Right lobe of liver (tissue), 6 donors: ENCODE data around the gene PRRT3. TPM values are rescaled to one million over a fixed set of nuclear protein-coding genes. Genes with fewer than 3 reads are reported as not detected.
A peak's percentile ranks its signal among the peaks of the same experiment; 100 is the strongest.

Source experiments
- ATAC-seq, 4 donors: fragments of 200-7000 bp; cut with Tn5 transposase; one replicate each; pipeline ENCODE4 v1.9.1; 2020; ENCODE audit warnings: mild to moderate bottlenecking in 4 of 4, moderate library complexity in 4 of 4
- DNase-seq, 3 donors: peaks; one replicate each; pipeline ENCODE4 v3.0.0-alpha.2; 2020
- H3K27ac ChIP-seq, 3 donors: fragments of 200-600 bp; one replicate each; pipeline ENCODE4 v1.8.0; 2022
- H3K27me3 ChIP-seq, 2 donors: fragments of 200-600 bp; one replicate each; pipeline ENCODE4 v1.8.0; 2022
- H3K36me3 ChIP-seq, 4 donors: fragments of 200-600 bp; sonication (generic) in 1 of 4; one replicate each; pipeline versions ENCODE4 v1.5.1 to v1.8.0; 2017 to 2022; ENCODE audit warnings: control low read depth in 1 of 4
- H3K4me1 ChIP-seq, 4 donors: fragments of 200-600 bp; sonication (generic) in 1 of 4; one replicate each; pipeline versions ENCODE4 v1.5.1 to v1.8.0; 2017 to 2022; ENCODE audit warnings: control low read depth in 1 of 4
- H3K4me3 ChIP-seq, 3 donors: fragments of 200-600 bp; one replicate each; pipeline ENCODE4 v1.8.0; 2022
- H3K9me3 ChIP-seq, 4 donors: fragments of 200-600 bp; sonication (generic) in 1 of 4; one replicate each; pipeline versions ENCODE4 v1.5.1 to v1.8.0; 2017 to 2022; ENCODE audit warnings: control low read depth in 1 of 4
- POLR2A ChIP-seq: fragments of 450-650 bp; IDR thresholded peaks from one replicate; pipeline ENCODE4 v1.6.1; 2017; ENCODE audit warnings: antibody characterized with exemption, mild to moderate bottlenecking
- WGBS: methylation state at CpG from one replicate; pipeline ENCODE4 v1.1.6; 2018; ENCODE audit warnings: low coverage, low lambda C conversion rate; ENCODE audit not compliant: insufficient coverage; ENCODE audit errors: missing lambda C conversion rate; 5-methylcytosine and 5-hydroxymethylcytosine counted together
- intact Hi-C, 2 donors: fragments of 100-400 bp; cut with DNase I; formaldehyde crosslinking; loops; one replicate each; pipeline versions ENCODE4 v1.11.2 to v1.14.1; 2022
- total RNA-seq, 6 experiments: library from RNA; depleted of rRNA in 2 of 6; stranded (reverse); fragments of >200 nt in 2 of 6; fragmentation: NEBNext Ultra II Directional in 3 of 6; extraction: Animal tissue kit (Norgen Biotek cat#: 25700) in 3 of 6; gene quantifications; one replicate each; pipeline versions ENCODE4 v1.1.0 to v1.2.4, GENCODE V29; 2016 to 2023
- TF ChIP-seq, protein P1 (sequence below), 4 donors: fragments of 200-600 bp in 3 of 4; fragments of 450-650 bp in 1 of 4; IDR thresholded peaks; one replicate each; pipeline versions ENCODE4 v1.5.1 to v1.8.0; 2016 to 2022; ENCODE audit warnings: antibody characterized with exemption in 4 of 4, mild to moderate bottlenecking in 2 of 4
- donor health status: DM: no; HTN: yes; CAD: no.
- donor health status: DM: no; HTN: no; CAD: no.
- donor health status: DM: no; HTN: no; CAD: no.
- donor health status: DM: no; HTN: yes; CAD: no.
- donor health status: DM: no; HTN: yes; CAD: no.

Gene PRRT3
- total RNA-seq, 6 experiments from 2014 or later, result 0.19 to 0.92 (median 0.35) TPM

DNA sequence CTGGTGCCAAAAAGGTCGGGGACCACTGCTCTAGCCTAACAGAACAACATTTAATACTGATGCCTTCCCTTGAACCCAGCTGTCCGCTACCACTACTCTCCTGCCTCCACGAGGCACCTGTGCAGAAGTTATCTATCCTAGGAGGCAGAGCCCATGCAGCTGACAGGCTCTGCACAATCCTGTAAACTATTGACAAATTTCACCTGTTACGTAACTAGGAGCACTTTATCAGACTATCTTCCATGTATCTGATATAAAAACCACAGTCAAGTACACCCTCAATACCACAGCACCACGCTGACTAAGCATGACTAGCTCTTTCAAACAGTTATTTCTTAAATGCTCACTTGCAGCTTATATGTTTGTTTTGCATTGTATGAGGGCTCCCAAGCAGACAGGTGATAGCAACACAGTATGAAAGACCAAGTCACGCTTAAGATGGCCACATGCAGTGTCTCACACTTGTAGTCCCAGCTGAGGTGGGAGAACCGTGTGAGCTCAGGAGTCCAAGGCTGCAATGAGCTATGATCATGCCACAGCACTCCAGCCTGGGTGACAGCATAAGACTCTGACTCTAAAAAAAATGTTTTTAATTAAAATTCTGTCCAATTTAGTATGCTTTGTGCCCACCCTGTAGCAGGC lies 39.8 kb downstream of the PRRT3 start:
- H3K4me1 ChIP-seq, result peaks cover 0 to 75% (median 34%) of the 10 kb centered on the region in 4 donors
- intact Hi-C loops, result no loop called here

GRCh38 chr3:9911863-9912262 lies 40.3 kb downstream of the PRRT3 start:
- Histone ChIP-seq H3K27me3 (no peaks in the 10 kb centered on the region), H3K9me3 (no peaks in the 10 kb centered on the region), H3K4me3 (no peak overlapping the region), H3K27ac (no peak overlapping the region), H3K4me1 (peaks cover 0 to 73% (median 34%) of the 10 kb centered on the region in 4 donors), H3K36me3 (no peaks in the 10 kb centered on the region)
- TF ChIP-seq, protein P1, sequence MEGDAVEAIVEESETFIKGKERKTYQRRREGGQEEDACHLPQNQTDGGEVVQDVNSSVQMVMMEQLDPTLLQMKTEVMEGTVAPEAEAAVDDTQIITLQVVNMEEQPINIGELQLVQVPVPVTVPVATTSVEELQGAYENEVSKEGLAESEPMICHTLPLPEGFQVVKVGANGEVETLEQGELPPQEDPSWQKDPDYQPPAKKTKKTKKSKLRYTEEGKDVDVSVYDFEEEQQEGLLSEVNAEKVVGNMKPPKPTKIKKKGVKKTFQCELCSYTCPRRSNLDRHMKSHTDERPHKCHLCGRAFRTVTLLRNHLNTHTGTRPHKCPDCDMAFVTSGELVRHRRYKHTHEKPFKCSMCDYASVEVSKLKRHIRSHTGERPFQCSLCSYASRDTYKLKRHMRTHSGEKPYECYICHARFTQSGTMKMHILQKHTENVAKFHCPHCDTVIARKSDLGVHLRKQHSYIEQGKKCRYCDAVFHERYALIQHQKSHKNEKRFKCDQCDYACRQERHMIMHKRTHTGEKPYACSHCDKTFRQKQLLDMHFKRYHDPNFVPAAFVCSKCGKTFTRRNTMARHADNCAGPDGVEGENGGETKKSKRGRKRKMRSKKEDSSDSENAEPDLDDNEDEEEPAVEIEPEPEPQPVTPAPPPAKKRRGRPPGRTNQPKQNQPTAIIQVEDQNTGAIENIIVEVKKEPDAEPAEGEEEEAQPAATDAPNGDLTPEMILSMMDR (IDR thresholded peaks at IDR 0.05), result no peak
- TF ChIP-seq POLR2A, result no peak
- no peak for ATAC-seq
- intact Hi-C loops, result no loop called here
- 67% methylated on average over 5 of the region's 8 CpGs for WGBS
- no peak for DNase-seq

More for the DNA sequence above, 39.8 kb downstream of the PRRT3 start:
- H3K27ac ChIP-seq, result peak overlapping the region in 1 of 3 donors; percentile 87
- H3K36me3 ChIP-seq, result no peaks in the 10 kb centered on the region
- H3K27me3 ChIP-seq, result no peaks in the 10 kb centered on the region
- TF ChIP-seq, protein P1 (IDR thresholded peaks at IDR 0.05), result no peak
- TF ChIP-seq POLR2A, result no peak
- no peak overlapping the region for H3K4me3 ChIP-seq
- 22% methylated on average over 7 of the region's 7 CpGs for WGBS
- H3K9me3 ChIP-seq, result no peaks in the 10 kb centered on the region
- ATAC-seq, result peak; percentile 13 to 39 (median 28)
- DNase-seq, result peak in 1 of 3 donors; percentile 60

DNA sequence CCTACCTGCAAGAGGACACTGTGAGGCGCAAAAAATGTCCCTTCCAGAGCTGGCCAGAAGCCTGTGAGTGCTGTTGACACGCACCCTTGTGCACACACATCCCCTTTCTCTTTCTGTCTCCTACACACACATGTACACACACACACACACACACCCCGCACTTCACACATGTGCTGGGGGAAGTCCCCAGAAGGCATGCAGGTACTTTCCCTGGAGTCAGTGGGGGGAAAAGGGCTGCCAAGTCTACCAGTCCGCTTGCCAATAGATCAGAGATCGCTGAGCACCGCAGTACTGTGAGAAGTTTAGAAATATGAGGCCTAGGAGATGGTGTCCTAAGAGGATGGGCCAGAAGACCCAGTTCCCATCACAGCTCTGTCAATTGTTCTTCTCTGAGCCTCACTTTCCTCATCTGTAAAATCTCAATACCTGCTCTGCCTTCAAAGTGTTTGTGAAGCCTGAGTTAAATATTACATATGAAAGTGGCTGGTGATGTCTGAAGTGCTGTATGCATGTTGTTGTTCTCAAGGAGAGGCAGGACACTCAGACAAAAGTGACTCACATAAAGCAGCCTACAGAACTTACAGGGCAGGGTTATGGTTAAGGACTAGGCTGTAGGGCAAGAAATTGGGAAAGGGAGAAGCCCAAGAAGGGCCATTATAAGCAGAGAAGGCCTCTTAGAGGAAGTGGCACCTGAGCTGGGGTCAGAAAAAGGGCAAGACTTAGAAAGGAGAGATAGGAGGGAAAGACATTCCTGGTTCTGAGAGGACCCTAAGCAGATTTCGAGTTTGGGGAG lies 42.8 kb downstream of the PRRT3 start:
- 52% methylated on average over 5 of the region's 7 CpGs for WGBS
- H3K27me3 ChIP-seq, result no peaks in the 10 kb centered on the region
- no peak overlapping the region for H3K4me3 ChIP-seq
- H3K9me3 ChIP-seq, result no peaks in the 10 kb centered on the region
- peak; percentile 64 to 89 (median 82) for DNase-seq
- H3K4me1 ChIP-seq, result peaks cover 0 to 60% (median 30%) of the 10 kb centered on the region in 4 donors
- TF ChIP-seq, protein P1 (IDR thresholded peaks at IDR 0.05), result no peak
- TF ChIP-seq POLR2A, result no peak
- no peak overlapping the region for H3K27ac ChIP-seq
- intact Hi-C loops, result no loop called here
- ATAC-seq, result peak; percentile 69 to 81 (median 74)
- no peaks in the 10 kb centered on the region for H3K36me3 ChIP-seq

GRCh38 chr3:9908286-9908685 lies 43.9 kb downstream of the PRRT3 start:
- H3K36me3 ChIP-seq, result no peaks in the 10 kb centered on the region
- TF ChIP-seq POLR2A, result no peak
- TF ChIP-seq, protein P1 (IDR thresholded peaks at IDR 0.05), result no peak
- 31% methylated on average over 3 of the region's 3 CpGs for WGBS
- H3K4me3 ChIP-seq, result no peak overlapping the region
- H3K9me3 ChIP-seq, result no peaks in the 10 kb centered on the region
- ATAC-seq (peak; percentile 23 to 67 (median 65)), DNase-seq (peak; percentile 57 to 87 (median 86))
- no peaks in the 10 kb centered on the region for H3K27me3 ChIP-seq
- intact Hi-C loops, result no loop called here
- no peak overlapping the region for H3K27ac ChIP-seq
- H3K4me1 ChIP-seq, result peaks cover 0 to 55% (median 25%) of the 10 kb centered on the region in 4 donors
